IMR-90 (cell line): ENCODE measurements around the gene RPS27. TPM values are rescaled to one million over a fixed set of nuclear protein-coding genes. Genes with fewer than 3 reads are reported as not detected.

Experiments
- ATAC-seq: fragments of 200-7000 bp; cut with Tn5 transposase; 2 replicates; pipeline ENCODE4 v1.9.1; 2020; ENCODE audit warnings: low read depth, mild to moderate bottlenecking, moderate library complexity
- BruUV-seq: library from RNA; stranded (reverse); fragments of 400-500 nt; replicated peaks from 2 replicates; lab custom pipeline; 2021; lab: Mats Ljungman, UMichigan
- CTCF ChIA-PET: fragments of 300-600 bp; formaldehyde crosslinking; extraction: SDS; loops from one replicate; lab custom pipeline; 2021; ENCODE audit warnings: antibody characterized with exemption; lab: Yijun Ruan, JAX
- POLR2A ChIA-PET: fragments of 300-600 bp; sonication (Branson Sonifier 250); formaldehyde crosslinking; loops from one replicate; lab custom pipeline; 2022; ENCODE audit warnings: antibody characterized with exemption; ENCODE audit not compliant: unreplicated experiment; lab: Charles Lee
- DNase-seq: peaks from one replicate; pipeline ENCODE4 v3.0.0; 2013
- H2AFZ ChIP-seq: replicated peaks from 2 replicates; pipeline ENCODE3; 2013; ENCODE audit warnings: low read length, mild to moderate bottlenecking; ENCODE audit not compliant: poor library complexity
- H2AK5ac ChIP-seq: 2 replicates; pipeline ENCODE4 v1.6.1; 2013; ENCODE audit warnings: low read depth, low read length, inconsistent platforms
- H2AK9ac ChIP-seq: replicated peaks from 2 replicates; pipeline ENCODE3; 2013; ENCODE audit warnings: mild to moderate bottlenecking, low read depth, low read length, moderate library complexity; ENCODE audit not compliant: poor library complexity
- H2BK120ac ChIP-seq: 2 replicates; pipeline ENCODE4 v1.6.1; 2013; ENCODE audit warnings: low read depth, low read length, inconsistent platforms
- H2BK15ac ChIP-seq: 3 replicates; pipeline ENCODE4 v1.6.1; 2013; ENCODE audit warnings: low read depth, low read length, inconsistent platforms
- H2BK20ac ChIP-seq: 2 replicates; pipeline ENCODE4 v1.6.1; 2013; ENCODE audit warnings: low read depth, mild to moderate bottlenecking, inconsistent platforms, low read length, moderate library complexity
- H2BK5ac ChIP-seq: 2 replicates; pipeline ENCODE4 v1.6.1; 2013; ENCODE audit warnings: mild to moderate bottlenecking, low read depth, low read length, inconsistent platforms; ENCODE audit not compliant: poor library complexity, severe bottlenecking
- H3K14ac ChIP-seq: replicated peaks from 2 replicates; pipeline ENCODE4 v1.6.1; 2013; ENCODE audit warnings: low read depth, low read length, inconsistent platforms
- H3K18ac ChIP-seq: 2 replicates; pipeline ENCODE4 v1.6.1; 2013; ENCODE audit warnings: low read depth, low read length, control low read depth
- H3K23ac ChIP-seq: 2 replicates; pipeline ENCODE4 v1.6.1; 2013; ENCODE audit warnings: low read depth, low read length, inconsistent platforms
- H3K27ac ChIP-seq: 2 replicates; pipeline ENCODE4 v1.5.1; 2013; ENCODE audit warnings: mild to moderate bottlenecking, control low read depth, low read length; ENCODE audit not compliant: insufficient read depth
- H3K27me3 ChIP-seq: 2 replicates; pipeline ENCODE4 v1.6.1; 2013; ENCODE audit warnings: low read length; ENCODE audit not compliant: control insufficient read depth, insufficient read depth
- H3K36me3 ChIP-seq: 2 replicates; pipeline ENCODE4 v1.6.1; 2013; ENCODE audit warnings: low read length, mixed read lengths; ENCODE audit not compliant: control insufficient read depth, insufficient read depth
- H3K4ac ChIP-seq: 2 replicates; pipeline ENCODE4 v1.6.1; 2013; ENCODE audit warnings: low read depth, low read length, inconsistent platforms
- H3K4me1 ChIP-seq: 2 replicates; pipeline ENCODE4 v1.6.1; 2013; ENCODE audit warnings: low read length, mixed read lengths; ENCODE audit not compliant: control insufficient read depth, insufficient read depth
- H3K4me2 ChIP-seq: 2 replicates; pipeline ENCODE4 v1.6.1; 2013; ENCODE audit warnings: low read depth, mild to moderate bottlenecking, control low read depth, low read length, moderate library complexity
- H3K4me3 ChIP-seq: 2 replicates; pipeline ENCODE4 v1.5.1; 2013; ENCODE audit warnings: low read depth, mild to moderate bottlenecking, control low read depth, low read length, moderate library complexity; ENCODE audit not compliant: insufficient read depth
- H3K56ac ChIP-seq: 2 replicates; pipeline ENCODE4 v1.6.1; 2013; ENCODE audit warnings: low read length, inconsistent platforms; ENCODE audit not compliant: insufficient read depth; ENCODE audit errors: extremely low read depth
- H3K79me1 ChIP-seq, 2 experiments: 2 replicates each; pipeline ENCODE4 v1.6.1; 2013; ENCODE audit warnings: low read length in 2 of 2, inconsistent platforms in 1 of 2, low read depth in 1 of 2
- H3K9ac ChIP-seq: 2 replicates; pipeline ENCODE4 v1.6.1; 2013; ENCODE audit warnings: low read depth, low read length, control low read depth
- H3K9me1 ChIP-seq: 2 replicates; pipeline ENCODE4 v1.6.1; 2013; ENCODE audit warnings: low read length, inconsistent platforms; ENCODE audit not compliant: insufficient read depth
- H3K9me3 ChIP-seq: 2 replicates; pipeline ENCODE4 v1.6.1; 2013; ENCODE audit warnings: low read length; ENCODE audit not compliant: control insufficient read depth, insufficient read depth
- H4K20me1 ChIP-seq: 2 replicates; pipeline ENCODE4 v1.6.1; 2013; ENCODE audit warnings: low read length, inconsistent platforms; ENCODE audit not compliant: insufficient read depth
- H4K5ac ChIP-seq: 2 replicates; pipeline ENCODE4 v1.6.1; 2013; ENCODE audit warnings: mild to moderate bottlenecking, low read depth, low read length, control low read depth
- H4K8ac ChIP-seq, 2 experiments: 2 replicates each; pipeline ENCODE4 v1.6.1; 2013; ENCODE audit warnings: low read depth in 2 of 2, low read length in 2 of 2, control low read depth in 1 of 2, inconsistent platforms in 1 of 2
- H4K91ac ChIP-seq: 2 replicates; pipeline ENCODE4 v1.6.1; 2013; ENCODE audit warnings: low read depth, low read length, inconsistent platforms; ENCODE audit not compliant: insufficient read depth
- CEBPB ChIP-seq: IDR thresholded peaks from 2 replicates; pipeline ENCODE4 v1.6.1; 2012; ENCODE audit warnings: low read depth, low read length, improper control_type of control experiment
- CHD1 ChIP-seq: IDR thresholded peaks from 2 replicates; pipeline ENCODE4 v1.6.1; 2012; ENCODE audit warnings: low read depth, low read length, improper control_type of control experiment
- FOS ChIP-seq: fragments of 150-350 bp; IDR thresholded peaks from 2 replicates; pipeline ENCODE4 v1.6.1; 2016; ENCODE audit warnings: low read depth, low read length
- MAFK ChIP-seq: IDR thresholded peaks from 2 replicates; pipeline ENCODE4 v1.6.1; 2012; ENCODE audit warnings: low read depth, low read length, improper control_type of control experiment
- MAZ ChIP-seq: IDR thresholded peaks from 2 replicates; pipeline ENCODE4 v1.6.1; 2012; ENCODE audit warnings: low read depth, mild to moderate bottlenecking, low read length, improper control_type of control experiment, moderate library complexity, borderline replicate concordance
- MXI1 ChIP-seq: IDR thresholded peaks from 2 replicates; pipeline ENCODE4 v1.6.1; 2012; ENCODE audit warnings: low read depth, mild to moderate bottlenecking, low read length, moderate library complexity, borderline replicate concordance
- POLR2A ChIP-seq: IDR thresholded peaks from 2 replicates; pipeline ENCODE4 v1.6.1; 2012; ENCODE audit warnings: mild to moderate bottlenecking, low read depth, low read length
- RFX5 ChIP-seq: IDR thresholded peaks from 2 replicates; pipeline ENCODE4 v1.8.0; 2012; ENCODE audit warnings: low read depth, mild to moderate bottlenecking, low read length, moderate library complexity
- WGBS, 2 experiments: methylation state at CpG; one replicate each; pipeline versions ENCODE4 v1.1.5 to v1.1.7; 2013; ENCODE audit warnings: missing lambda C conversion rate in 2 of 2; ENCODE audit not compliant: insufficient read length in 1 of 2; ENCODE audit errors: extremely low coverage in 2 of 2; 5-methylcytosine and 5-hydroxymethylcytosine counted together
- dilution Hi-C: fragments of 300-500 bp; cut with HindIII; formaldehyde crosslinking; loops from one replicate; pipeline ENCODE4 v1.14.3; 2018; ENCODE audit warnings: low sequenced_read_pairs; ENCODE audit not compliant: unreplicated experiment
- in situ Hi-C: fragments of 300-500 bp; cut with MboI; formaldehyde crosslinking; loops from 3 replicates; pipeline ENCODE4 v1.14.3; 2019; ENCODE audit warnings: low sequenced_read_pairs, inconsistent platforms, mixed read lengths
- intact Hi-C: fragments of 100-400 bp; cut with micrococcal nuclease; formaldehyde crosslinking; loops from 2 replicates; pipeline ENCODE4 v1.10.0; 2022
- polyA plus RNA-seq, 3 experiments: library from polyadenylated mRNA; depleted of rRNA; stranded (reverse); fragments of >200 nt; gene quantifications; 2 replicates each; pipeline ENCODE4 v1.2.3, GENCODE V29; 2012; ENCODE audit warnings: low replicate concordance in 1 of 3
- total RNA-seq: library from RNA; depleted of rRNA; stranded (reverse); fragments of >200 nt; gene quantifications from 2 replicates; pipeline ENCODE4 v1.2.3, GENCODE V29; 2012
- TF ChIP-seq, protein P1 (sequence below): fragments of 150-350 bp; IDR thresholded peaks from 2 replicates; pipeline ENCODE4 v1.6.1; 2017; ENCODE audit warnings: mild to moderate bottlenecking, antibody characterized with exemption, low read length, low read depth
- TF ChIP-seq, protein P2 (sequence below): conservative IDR thresholded peaks from 2 replicates; pipeline ENCODE4 v1.5.1; 2012; ENCODE audit warnings: mild to moderate bottlenecking, low read depth, low read length, improper control_type of control experiment

Gene RPS27
- total and polyA plus RNA-seq, 2 of the 4 experiments (the other 2 are of a cell fraction), result 320 to 6,236 TPM

DNA sequence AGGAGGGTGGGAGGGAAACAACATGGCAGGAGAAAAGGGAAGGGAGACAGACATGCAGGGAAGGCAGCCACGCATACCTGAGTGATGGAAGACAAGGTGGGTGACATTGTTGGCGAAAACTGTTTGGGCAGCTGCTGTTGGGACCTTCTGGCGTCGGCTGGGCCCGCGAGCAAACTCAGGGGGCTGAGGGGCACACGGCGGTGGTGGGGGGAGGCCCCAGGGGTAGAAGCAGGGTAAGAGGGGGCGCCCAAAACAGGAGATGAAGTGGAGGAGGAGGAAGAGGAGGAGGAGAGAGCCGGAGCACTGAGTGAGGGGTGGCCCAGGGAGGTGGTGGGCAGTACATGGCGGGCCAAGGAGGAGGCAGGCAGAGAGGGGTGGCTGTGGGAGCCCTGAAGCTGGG, 39.4 kb upstream of the RPS27 start (continued):
- TF ChIP-seq, protein P1, sequence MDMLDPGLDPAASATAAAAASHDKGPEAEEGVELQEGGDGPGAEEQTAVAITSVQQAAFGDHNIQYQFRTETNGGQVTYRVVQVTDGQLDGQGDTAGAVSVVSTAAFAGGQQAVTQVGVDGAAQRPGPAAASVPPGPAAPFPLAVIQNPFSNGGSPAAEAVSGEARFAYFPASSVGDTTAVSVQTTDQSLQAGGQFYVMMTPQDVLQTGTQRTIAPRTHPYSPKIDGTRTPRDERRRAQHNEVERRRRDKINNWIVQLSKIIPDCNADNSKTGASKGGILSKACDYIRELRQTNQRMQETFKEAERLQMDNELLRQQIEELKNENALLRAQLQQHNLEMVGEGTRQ, result no peak
- TF ChIP-seq CEBPB, result no peak
- no peak for TF ChIP-seq CHD1

DNA sequence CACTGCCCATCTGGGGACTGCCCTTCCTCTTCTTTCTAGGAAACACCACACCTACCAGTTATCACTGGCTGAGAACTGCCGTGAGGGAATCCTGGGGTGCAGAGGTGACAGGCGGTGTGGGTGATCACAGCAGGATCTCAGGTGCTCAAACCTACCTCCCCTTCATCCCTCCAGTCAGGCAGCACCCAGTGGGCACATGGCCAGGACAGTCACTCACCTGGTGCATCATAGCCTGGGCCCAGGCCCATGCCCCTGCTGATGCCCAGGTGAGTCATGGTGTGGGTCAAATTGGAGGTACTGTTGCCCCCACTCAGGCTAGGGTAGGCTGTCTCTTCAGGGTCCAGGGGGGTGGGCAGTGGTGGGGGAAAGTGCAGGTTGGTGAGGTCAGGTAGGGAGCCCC, 38.8 kb upstream of the RPS27 start:
- Histone ChIP-seq H3K4me1 (peaks cover 9% of the 10 kb centered on the region), H3K9me1 (peaks cover 11% of the 10 kb centered on the region; the same call in 1 of the 2 replicates), H3K79me1 (peaks cover 24 to 57% of the 10 kb centered on the region in 2 experiments), H3K27me3 (no peaks in the 10 kb centered on the region), H2AFZ (peak overlapping the region; percentile 39), H3K36me3 (peaks cover 53% of the 10 kb centered on the region), H2BK5ac (no peak overlapping the region), H3K18ac (no peak overlapping the region), H2AK5ac (no peak overlapping the region), H3K9ac (no peak overlapping the region), H3K27ac (no peak overlapping the region), H3K23ac (no peak overlapping the region), H2BK15ac (no peak overlapping the region), H4K5ac (no peak overlapping the region), H3K4me3 (no peak overlapping the region), H3K14ac (no peak overlapping the region), H4K20me1 (peaks cover 35% of the 10 kb centered on the region), H2BK120ac (no peak overlapping the region), H3K56ac (no peak overlapping the region), H2BK20ac (no peak overlapping the region), H4K91ac (no peak overlapping the region), H2AK9ac (no peak overlapping the region), H3K4me2 (no peak overlapping the region), H3K9me3 (no peaks in the 10 kb centered on the region), H3K4ac (no peak overlapping the region), H4K8ac (no peak overlapping the region)
- WGBS, 2 experiments, result no CpG with 5 or more reads among the region's 2 CpGs
- no TSS peak for BruUV-seq
- in situ Hi-C loops, result loop anchor here (25.0 kb wide), 1 partner anchor 414 kb away; the partner anchor contains the start of genes S100A3, S100A4, S100A5 and S100A6
- DNase-seq, result no peak
- TF ChIP-seq RFX5 (no peak), POLR2A (no peak), MXI1 (no peak), MAZ (no peak), FOS (no peak), MAFK (no peak)
- TF ChIP-seq, protein P2, sequence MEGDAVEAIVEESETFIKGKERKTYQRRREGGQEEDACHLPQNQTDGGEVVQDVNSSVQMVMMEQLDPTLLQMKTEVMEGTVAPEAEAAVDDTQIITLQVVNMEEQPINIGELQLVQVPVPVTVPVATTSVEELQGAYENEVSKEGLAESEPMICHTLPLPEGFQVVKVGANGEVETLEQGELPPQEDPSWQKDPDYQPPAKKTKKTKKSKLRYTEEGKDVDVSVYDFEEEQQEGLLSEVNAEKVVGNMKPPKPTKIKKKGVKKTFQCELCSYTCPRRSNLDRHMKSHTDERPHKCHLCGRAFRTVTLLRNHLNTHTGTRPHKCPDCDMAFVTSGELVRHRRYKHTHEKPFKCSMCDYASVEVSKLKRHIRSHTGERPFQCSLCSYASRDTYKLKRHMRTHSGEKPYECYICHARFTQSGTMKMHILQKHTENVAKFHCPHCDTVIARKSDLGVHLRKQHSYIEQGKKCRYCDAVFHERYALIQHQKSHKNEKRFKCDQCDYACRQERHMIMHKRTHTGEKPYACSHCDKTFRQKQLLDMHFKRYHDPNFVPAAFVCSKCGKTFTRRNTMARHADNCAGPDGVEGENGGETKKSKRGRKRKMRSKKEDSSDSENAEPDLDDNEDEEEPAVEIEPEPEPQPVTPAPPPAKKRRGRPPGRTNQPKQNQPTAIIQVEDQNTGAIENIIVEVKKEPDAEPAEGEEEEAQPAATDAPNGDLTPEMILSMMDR, result no peak
- TF ChIP-seq, protein P1, result no peak
- ChIA-PET POLR2A (no interaction called here), CTCF (no interaction called here)
- ATAC-seq, result no peak
- dilution Hi-C loops, result no loop called here
- intact Hi-C loops, result no loop called here
